HCT116 (cell line): Measurements from ENCODE around the gene WDPCP.

Source experiments
- CEBPB ChIP-seq: IDR thresholded peaks from 2 replicates; pipeline ENCODE4 v1.6.1; 2012; ENCODE audit warnings: low read depth
- EZH2 ChIP-seq: fragments of 200-600 bp; sonication (generic); IDR thresholded peaks from 2 replicates; pipeline ENCODE4 v1.6.1; 2017; ENCODE audit warnings: antibody characterized with exemption, mixed run types
- EZH2phosphoT487 ChIP-seq: fragments of 200-600 bp; IDR thresholded peaks from 2 replicates; pipeline ENCODE4 v1.6.1; 2018; ENCODE audit warnings: antibody characterized with exemption, borderline replicate concordance
- JUND ChIP-seq: IDR thresholded peaks from 2 replicates; pipeline ENCODE4 v1.6.1; 2012
- POLR2AphosphoS5 ChIP-seq: IDR thresholded peaks from 2 replicates; pipeline ENCODE4 v1.6.1; 2011; ENCODE audit warnings: mild to moderate bottlenecking, low read depth, low read length, moderate library complexity
- RAD21 ChIP-seq: IDR thresholded peaks from 2 replicates; pipeline ENCODE4 v1.6.1; 2012; ENCODE audit warnings: low read depth, mild to moderate bottlenecking
- SIN3A ChIP-seq: IDR thresholded peaks from 2 replicates; pipeline ENCODE4 v1.6.1; 2012; ENCODE audit warnings: low read depth
- SP1 ChIP-seq: IDR thresholded peaks from 2 replicates; pipeline ENCODE4 v1.6.1; 2012; ENCODE audit warnings: low read depth
- ZBTB33 ChIP-seq: IDR thresholded peaks from 2 replicates; pipeline ENCODE4 v1.6.1; 2011; ENCODE audit warnings: mild to moderate bottlenecking, low read length, moderate library complexity; ENCODE audit not compliant: insufficient replicate concordance; ENCODE audit errors: extremely low read depth
- ZFX ChIP-seq: fragments of 450-650 bp; IDR thresholded peaks from 2 replicates; pipeline ENCODE4 v1.6.1; 2017
- ZNF274 ChIP-seq: fragments of 200-500 bp; sonication (Bioruptor generic); IDR thresholded peaks from 2 replicates; pipeline ENCODE4 v1.6.1; 2014; ENCODE audit warnings: mild to moderate bottlenecking, low read depth, low read length, inconsistent platforms
- TF ChIP-seq, protein P1 (sequence below), 3 experiments: fragments of 200-600 bp in 1 of 3; sonication (generic) in 1 of 3; IDR thresholded peaks in 2 of 3; conservative IDR thresholded peaks in 1 of 3; 2 replicates each; pipeline ENCODE4 v1.5.1; 2012 to 2017; ENCODE audit warnings: low read depth in 2 of 3, low read length in 2 of 3, antibody characterized with exemption in 1 of 3, borderline replicate concordance in 1 of 3, control low read depth in 1 of 3, mild to moderate bottlenecking in 1 of 3, mixed read lengths in 1 of 3, mixed run types in 1 of 3, moderate library complexity in 1 of 3; ENCODE audit not compliant: insufficient read depth in 1 of 3

GRCh38 chr2:63369146-63369545 is 219.1 kb downstream of the WDPCP start:
- TF ChIP-seq JUND (no peak), CEBPB (no peak), ZNF274 (no peak), POLR2AphosphoS5 (no peak), SP1 (no peak), EZH2 (no peak), ZBTB33 (no peak), RAD21 (no peak), ZFX (no peak), EZH2phosphoT487 (no peak), SIN3A (no peak)
- TF ChIP-seq, protein P1, sequence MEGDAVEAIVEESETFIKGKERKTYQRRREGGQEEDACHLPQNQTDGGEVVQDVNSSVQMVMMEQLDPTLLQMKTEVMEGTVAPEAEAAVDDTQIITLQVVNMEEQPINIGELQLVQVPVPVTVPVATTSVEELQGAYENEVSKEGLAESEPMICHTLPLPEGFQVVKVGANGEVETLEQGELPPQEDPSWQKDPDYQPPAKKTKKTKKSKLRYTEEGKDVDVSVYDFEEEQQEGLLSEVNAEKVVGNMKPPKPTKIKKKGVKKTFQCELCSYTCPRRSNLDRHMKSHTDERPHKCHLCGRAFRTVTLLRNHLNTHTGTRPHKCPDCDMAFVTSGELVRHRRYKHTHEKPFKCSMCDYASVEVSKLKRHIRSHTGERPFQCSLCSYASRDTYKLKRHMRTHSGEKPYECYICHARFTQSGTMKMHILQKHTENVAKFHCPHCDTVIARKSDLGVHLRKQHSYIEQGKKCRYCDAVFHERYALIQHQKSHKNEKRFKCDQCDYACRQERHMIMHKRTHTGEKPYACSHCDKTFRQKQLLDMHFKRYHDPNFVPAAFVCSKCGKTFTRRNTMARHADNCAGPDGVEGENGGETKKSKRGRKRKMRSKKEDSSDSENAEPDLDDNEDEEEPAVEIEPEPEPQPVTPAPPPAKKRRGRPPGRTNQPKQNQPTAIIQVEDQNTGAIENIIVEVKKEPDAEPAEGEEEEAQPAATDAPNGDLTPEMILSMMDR (IDR thresholded peaks at IDR 0.05 in 2 of 3, conservative IDR thresholded peaks at IDR 0.05 in 1 of 3; ENCODE audit: borderline replicate concordance in 1 of 3, insufficient read depth in 1 of 3, low read depth in 2 of 3, low read length in 2 of 3), result no peak
